H1 (cell line): ENCODE measurements around the gene OR2V2. TPM values are rescaled to one million over a fixed set of nuclear protein-coding genes. Genes with fewer than 3 reads are reported as not detected.

ENCODE experiments used
- CBX8 ChIP-seq: fragments of 300-800, 300-1000 bp; sonication (generic); IDR thresholded peaks from 2 replicates; pipeline ENCODE4 v1.7.1; 2016; ENCODE audit warnings: low read depth, low read length, borderline replicate concordance
- CREB1 ChIP-seq: IDR thresholded peaks from 2 replicates; pipeline ENCODE4 v1.6.1; 2012; ENCODE audit warnings: inconsistent platforms
- RBBP5 ChIP-seq: IDR thresholded peaks from 2 replicates; pipeline ENCODE4 v1.7.1; 2012; ENCODE audit warnings: low read depth, mild to moderate bottlenecking, inconsistent platforms, low read length, moderate library complexity, borderline replicate concordance
- SP2 ChIP-seq: IDR thresholded peaks from 2 replicates; pipeline ENCODE4 v1.6.1; 2012; ENCODE audit warnings: mild to moderate bottlenecking, low read length, inconsistent platforms
- polyA plus RNA-seq, 7 experiments: library from polyadenylated mRNA; depleted of rRNA in 3 of 7; stranded (reverse) in 5 of 7; unstranded in 2 of 7; fragments of >200 nt in 5 of 7; fragments of 200-250 nt in 2 of 7; gene quantifications; 1 replicate in 5 of 7; 2 replicates in 1 of 7; 4 replicates in 1 of 7; pipeline versions ENCODE4 v1.2.1 to v1.2.3, GENCODE V29; 2011 to 2013; ENCODE audit warnings: missing spikeins in 2 of 7, mixed read lengths in 2 of 7
- total RNA-seq: library from RNA; stranded (reverse); fragmentation: NEBNext Ultra II Directional; extraction: Animal tissue kit (Norgen Biotek cat#: 25700); gene quantifications from 2 replicates; pipeline ENCODE4 v1.2.1, GENCODE V29; 2021

The OR2V2 gene
- total and polyA plus RNA-seq, 2 of the 8 experiments (the other 6 are each of a cell fraction or from before 2014, with no cell fraction given): not detected

GRCh38 chr5:181170237-181170825, 22.9 kb downstream of the OR2V2 start (continued):
- no peak for TF ChIP-seq RBBP5
- TF ChIP-seq CREB1: no peak
- no peak for TF ChIP-seq CBX8
- TF ChIP-seq SP2: no peak
- TF ChIP-seq, all 59 proteins: peak for 4
